Measurements from ENCODE around the gene CISTR.
"Not testable (repeated sequence)": the region's sequence is repeated elsewhere in the genome, so short reads cannot be mapped to it uniquely, and the experiment has no call there.

CISTR gene

GRCh38 chr12:53762793-53763192, 11.0 kb upstream of the CISTR start:
- DNase-seq: not testable (repeated sequence)

GRCh38 chr12:53761306-53761705, 9.5 kb upstream of the CISTR start:
- DNase-seq: no peak

GRCh38 chr12:53759261-53759660, 7.5 kb upstream of the CISTR start:
- no peak for DNase-seq

- no peak for DNase-seq
These were observed 6.9 kb upstream of the CISTR start for GRCh38 chr12:53758730-53759103.

- DNase-seq: no peak
These were observed 6.4 kb upstream of the CISTR start for GRCh38 chr12:53758081-53758729.

DNA sequence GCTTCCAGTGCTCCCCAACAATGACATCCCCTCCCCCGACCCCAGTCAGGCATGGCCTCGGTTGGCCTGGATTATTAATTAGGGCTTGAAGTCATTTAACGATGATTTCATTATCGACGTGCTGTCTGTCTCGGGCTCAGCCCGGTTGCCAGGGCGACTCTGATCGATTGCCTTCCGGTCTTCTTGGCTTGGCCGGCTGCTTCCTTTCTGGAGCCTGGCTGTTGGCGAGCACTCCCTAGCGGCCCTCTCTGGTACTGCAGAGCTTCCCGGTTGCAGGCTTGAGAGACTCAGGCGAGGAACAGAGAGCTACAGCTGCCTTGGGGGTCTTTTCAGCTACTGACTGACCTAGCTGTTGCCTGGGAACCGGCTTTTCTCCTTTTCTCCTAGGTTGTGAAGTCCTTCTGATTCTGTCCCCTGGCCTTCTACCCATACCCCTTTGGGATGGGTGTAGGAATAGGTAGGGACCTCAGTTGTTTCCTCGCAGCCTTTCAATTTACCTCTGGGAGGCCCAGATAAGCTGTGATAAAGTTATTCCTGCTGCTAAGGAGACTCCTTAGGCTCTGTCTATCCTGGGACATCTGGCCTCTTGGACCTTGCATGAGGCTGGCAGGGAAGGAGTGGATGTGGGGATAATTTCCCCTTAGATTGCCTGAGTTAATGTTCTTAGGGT, 5.5 kb upstream of the CISTR start:
- peak; percentile 78 for DNase-seq

- DNase-seq: no peak
These were observed 4.7 kb upstream of the CISTR start for GRCh38 chr12:53756300-53757100.

DNA sequence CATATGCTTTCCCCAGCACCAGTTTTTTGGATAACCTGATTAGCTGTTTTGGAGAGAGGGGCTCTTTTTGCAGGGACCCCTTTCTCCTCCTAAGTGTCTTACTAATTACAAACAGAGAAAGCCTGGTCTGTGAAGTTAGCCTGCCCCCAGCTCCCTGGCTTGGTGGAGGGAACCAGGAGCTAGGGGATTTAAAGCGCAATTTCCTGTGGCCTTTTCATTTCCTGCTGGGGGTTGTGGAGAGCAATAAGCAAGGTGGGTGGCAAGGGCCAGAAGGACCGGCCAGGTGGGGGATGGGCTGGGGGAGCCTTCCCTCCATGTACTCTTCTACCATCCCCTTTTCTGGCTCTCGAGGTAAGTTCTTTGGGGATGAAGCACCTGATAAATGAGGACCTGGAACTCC, 4.1 kb upstream of the CISTR start:
- no peak for DNase-seq

- no peak for DNase-seq
These were observed 3.7 kb upstream of the CISTR start for GRCh38 chr12:53755451-53755891.

DNA sequence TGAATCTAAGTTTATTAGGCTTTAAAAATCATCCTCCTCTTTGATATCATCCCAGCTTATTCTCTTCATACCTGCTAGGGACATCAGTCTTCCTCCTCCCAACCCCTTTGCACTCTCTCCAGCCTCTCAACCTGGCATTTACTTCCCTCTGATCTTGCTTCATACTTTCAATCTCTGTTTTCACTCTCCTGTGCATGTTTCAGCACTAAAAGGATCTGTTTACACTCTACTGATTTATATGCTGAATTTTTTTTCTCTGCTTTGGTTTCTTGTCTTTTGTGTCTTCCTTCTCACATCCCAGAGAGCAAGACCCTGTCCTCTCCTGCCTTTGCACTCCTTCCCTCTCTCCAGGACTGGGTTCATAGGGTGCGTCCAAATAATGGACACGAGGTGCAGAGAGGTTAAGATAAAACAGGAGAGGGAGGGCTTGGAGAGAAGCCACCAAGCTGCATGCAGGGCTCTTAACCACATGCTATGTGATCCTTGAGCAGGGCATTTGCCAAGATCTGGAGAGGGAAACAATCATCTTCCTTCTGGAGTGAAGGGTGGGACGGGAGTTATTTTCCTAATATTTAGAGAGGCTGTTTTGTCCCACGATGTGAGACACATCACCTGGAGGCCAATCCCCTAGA, 3.0 kb upstream of the CISTR start:
- no peak for DNase-seq

GRCh38 chr12:53754188-53754585, 2.4 kb upstream of the CISTR start:
- DNase-seq: no peak

DNA sequence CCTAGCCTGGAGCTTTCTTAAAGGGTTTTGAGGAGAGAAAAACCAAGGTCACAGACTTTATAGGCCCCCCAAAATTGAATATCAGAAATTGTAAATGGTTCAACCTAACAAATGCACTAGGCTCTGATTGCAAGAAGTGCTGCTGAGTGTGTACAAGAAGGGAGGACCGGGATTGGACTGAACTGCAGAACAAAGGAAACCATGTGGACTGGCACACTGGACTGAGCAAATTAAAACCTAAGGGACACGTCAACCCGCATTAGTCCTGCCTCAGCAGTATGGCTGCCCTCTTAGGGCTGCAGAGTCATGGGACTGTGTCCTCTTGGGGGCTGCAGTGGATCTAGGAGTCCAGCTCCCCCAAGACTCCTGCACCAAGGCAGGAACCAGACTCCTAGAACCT, 842 bp upstream of the CISTR start:
- no peak for DNase-seq

GRCh38 chr12:53752192-53752601, 418 bp upstream of the CISTR start:
- DNase-seq: no peak

- DNase-seq: no peak
These were observed 905 bp downstream of the CISTR start for GRCh38 chr12:53750812-53751335.

DNA sequence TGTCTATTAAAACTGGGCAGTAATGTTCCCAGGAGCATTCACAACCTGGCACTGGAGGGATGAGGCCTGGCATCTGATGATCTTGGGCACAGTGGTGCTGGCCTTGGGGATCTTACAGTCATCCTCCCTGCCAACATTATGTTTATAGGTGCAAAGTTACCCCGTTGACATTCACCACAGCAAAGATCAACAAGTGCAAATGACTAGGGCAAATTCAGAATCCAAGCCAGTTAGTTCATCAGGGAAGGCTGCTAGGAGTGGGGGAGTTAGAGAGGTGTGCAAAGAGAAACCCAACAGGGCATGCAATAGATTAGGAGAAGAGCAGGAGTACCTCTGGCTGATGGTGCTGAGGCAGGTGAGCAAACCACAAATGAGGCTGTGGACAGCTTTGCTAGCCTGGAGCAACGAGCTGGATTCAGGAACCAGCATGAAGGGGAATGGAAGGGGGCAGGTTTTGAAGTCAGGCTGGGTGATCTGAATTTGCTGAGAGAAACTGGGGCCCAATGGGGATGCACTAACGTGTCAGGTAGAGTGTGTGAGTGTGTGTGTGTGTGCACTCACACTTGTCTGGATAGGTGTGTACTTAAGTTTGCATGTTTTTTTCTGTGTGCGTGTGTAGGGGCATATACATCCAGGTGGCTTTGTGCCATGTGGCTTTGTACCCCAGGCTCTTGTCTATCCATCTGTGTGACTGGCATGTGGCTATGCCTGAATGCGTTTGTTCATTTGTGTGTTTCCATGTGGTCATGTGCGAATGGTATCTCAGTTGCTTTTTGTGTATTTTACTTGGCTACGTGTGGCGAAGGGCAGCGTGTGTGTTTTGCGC, 1.6 kb downstream of the CISTR start:
- no peak for DNase-seq

- no peak for DNase-seq
These were observed 3.5 kb downstream of the CISTR start for GRCh38 chr12:53748072-53748840.

DNA sequence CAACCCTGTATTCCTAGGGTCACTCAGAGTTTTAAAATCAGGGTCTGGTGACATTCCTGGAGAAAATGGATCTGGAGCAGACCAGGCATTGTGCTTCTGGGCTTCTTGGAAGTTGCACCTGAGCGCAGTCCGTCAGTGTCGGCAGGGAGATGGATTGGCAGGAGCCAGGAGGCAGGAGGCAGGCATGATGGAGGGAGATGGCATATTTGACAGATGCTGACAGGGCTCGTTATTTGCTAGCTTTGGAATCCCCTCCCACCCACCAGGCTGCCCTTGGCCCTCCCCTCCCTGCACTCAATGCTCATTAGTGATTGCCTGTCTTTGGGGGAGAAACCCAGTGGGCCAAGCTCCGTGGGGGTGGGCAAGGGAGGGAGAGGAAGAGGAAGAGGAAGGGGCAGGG, 4.7 kb downstream of the CISTR start:
- no peak for DNase-seq

DNA sequence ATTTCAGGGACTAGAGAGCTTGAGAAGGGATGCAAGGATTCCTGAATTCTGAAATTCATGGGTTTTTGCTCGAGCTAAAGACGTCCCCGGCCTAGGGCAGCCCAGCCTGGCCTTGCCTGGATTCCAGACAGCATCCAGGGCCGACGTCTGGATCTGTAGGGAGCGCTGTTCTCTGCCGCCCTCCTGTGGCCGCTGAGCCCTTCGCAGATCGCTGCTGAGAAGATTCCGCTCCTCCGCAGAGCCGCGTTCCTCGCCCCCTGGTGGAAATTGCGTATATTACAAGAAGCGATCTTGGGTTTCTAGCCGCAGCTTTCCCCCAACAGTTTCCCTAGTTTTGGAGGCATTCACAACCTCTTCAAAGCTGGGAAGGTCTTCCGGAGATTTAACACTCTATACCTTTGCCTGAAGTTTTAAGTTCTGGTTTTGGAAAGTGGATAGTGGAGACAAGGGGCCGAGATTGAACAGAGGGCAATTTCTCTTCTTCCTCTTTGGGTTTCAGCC, 5.1 kb downstream of the CISTR start:
- DNase-seq: peak; percentile 83

GRCh38 chr12:53744751-53745150, 7.0 kb downstream of the CISTR start:
- DNase-seq: no peak

DNA sequence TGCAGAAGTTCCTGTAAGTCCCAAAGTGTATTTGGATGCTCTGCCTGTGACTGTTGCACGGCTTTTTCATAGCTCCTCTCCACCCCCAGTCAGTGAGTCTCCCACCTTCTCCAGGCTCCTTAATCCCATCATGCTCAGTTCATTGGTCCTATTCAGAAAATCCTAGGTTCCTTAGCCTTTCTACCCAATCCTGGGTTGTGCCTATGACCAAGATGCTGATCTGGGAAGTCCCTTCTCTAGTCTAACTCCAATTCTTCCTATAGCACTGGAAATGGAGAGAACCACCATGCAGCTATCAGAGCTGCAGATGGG, 7.7 kb downstream of the CISTR start:
- DNase-seq: no peak
